ENCODE data around the gene PIGC.

PIGC gene

GRCh38 chr1:172443666-172444453 is at the start of gene PIGC:
TSS of gene PIGC (minus strand) at chr1:172444069. CDS start at chr1:172442622, 1,447 bp downstream.
- peak; percentile 85 for DNase-seq (ENCODE audit: low read depth)

DNA sequence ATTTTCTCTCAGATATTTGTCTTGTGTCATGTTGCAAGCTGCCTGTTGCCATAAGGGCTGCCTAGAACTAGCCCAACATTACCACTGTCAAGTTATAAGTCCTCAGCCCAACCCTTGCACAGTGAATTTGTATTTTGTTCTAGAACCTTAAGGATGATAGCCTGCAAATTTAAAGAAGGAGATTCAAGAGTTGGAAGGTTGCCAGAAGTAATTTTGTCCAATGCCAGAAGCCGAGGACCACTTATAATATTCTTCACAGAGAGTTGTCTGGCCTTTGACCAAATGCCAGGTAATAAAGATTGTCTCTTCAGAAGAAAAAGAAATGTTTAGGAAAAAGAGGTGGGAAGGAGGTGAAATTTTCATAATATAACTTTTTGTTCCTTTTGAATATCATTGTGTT is 48.6 kb upstream of the PIGC start:
- no peak for DNase-seq (ENCODE audit: low read depth)

DNA sequence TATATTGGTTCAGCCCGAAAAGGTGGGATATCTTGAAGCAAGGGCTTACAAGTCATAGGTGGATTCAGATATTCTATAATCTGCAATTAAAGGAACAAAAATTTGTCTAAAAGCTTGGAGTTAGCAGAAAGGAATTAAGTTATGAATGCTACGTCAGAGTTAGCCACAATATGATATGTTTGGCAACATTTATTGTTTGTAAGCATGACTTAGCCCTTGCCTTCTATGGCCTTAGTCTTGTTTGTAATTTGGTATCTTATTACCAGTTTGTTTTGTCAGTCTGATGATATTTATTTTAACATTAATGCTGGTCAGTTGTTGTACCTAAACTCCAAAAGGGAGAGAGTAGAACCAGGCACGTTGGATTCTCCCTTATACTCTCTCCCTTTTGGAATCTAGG is 46.0 kb upstream of the PIGC start:
- DNase-seq (ENCODE audit: low read depth): no peak

GRCh38 chr1:172488393-172488792 is 44.5 kb upstream of the PIGC start:
- no peak for DNase-seq (ENCODE audit: low read depth)

- DNase-seq (ENCODE audit: low read depth): no peak
Measured at GRCh38 chr1:172487550-172487949, 43.7 kb upstream of the PIGC start.

DNA sequence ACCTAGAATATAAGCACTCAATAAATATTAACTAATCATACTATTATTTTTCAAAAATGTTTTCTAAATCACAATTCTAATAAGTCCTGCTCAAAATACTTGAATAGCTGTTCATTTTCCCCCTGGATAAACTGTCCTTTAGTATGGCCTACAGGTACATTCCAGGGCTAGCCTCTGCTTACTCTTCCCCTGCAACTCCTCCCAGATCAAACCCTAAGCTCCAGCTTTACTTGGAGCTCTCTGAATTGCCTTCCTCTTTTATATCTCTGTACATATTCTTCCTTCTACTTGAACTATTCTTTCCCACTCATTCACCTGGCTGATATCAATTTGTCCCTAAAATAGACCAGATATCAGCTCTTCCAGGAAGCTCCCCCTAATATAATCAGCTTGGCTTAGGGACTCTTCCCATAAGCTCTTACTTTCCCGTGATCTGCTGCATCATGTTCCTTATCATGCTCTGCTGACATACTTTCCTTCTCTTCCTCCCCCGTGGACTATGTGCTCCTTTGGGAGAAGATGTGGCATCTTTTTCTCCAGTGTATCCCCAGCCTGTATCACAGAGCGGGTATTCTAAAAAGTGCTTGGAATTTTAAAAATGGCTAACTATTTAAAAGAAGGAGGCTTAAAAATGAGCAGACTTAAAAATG is 43.1 kb upstream of the PIGC start:
- DNase-seq (ENCODE audit: low read depth): no peak

DNA sequence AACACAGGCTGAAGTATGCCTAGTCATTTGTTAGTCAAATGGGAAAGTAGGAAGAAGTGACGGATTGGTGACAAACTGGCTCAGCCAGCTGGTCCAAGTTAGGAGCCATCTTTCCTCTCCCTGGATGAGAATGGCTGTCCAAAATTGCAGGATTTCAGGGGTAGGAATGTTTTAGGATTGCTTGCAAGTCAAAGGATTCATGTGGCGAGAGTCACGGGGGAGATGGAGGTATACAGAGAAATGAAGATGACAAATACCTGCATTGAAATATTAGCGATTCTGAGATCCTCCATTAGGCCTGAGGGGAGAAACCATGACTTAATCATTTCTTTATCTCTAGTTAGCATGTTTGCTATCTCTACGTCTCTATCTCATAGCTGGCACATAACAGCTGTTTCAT is 41.8 kb upstream of the PIGC start:
- DNase-seq (ENCODE audit: low read depth): no peak

- DNase-seq (ENCODE audit: low read depth): no peak
Measured at GRCh38 chr1:172484252-172484651, 40.4 kb upstream of the PIGC start.

- no peak for DNase-seq (ENCODE audit: low read depth)
Measured at GRCh38 chr1:172483448-172483847, 39.6 kb upstream of the PIGC start.

GRCh38 chr1:172482044-172482443 is 38.2 kb upstream of the PIGC start:
- no peak for DNase-seq (ENCODE audit: low read depth)

DNA sequence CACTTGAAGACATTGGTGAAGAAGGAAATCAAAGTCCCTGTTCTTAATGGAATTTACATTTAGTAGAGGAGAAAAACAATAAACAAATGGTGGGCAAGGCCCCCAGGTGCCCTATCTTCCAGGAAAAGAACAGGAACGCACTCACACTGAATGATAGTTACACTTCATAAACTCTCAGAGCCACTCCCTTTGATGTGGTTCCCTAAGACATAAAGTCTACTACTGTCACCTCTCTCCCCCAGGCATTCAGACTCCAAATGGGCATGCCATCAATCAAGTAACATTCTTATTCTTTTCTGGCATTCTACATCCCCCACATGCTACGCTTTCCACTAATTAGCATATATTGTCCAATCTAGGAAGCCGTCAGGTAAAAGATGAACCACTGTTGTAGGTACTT is 36.6 kb upstream of the PIGC start:
- no peak for DNase-seq (ENCODE audit: low read depth)

- no peak for DNase-seq (ENCODE audit: low read depth)
Measured at GRCh38 chr1:172478485-172478884, 34.6 kb upstream of the PIGC start.

DNA sequence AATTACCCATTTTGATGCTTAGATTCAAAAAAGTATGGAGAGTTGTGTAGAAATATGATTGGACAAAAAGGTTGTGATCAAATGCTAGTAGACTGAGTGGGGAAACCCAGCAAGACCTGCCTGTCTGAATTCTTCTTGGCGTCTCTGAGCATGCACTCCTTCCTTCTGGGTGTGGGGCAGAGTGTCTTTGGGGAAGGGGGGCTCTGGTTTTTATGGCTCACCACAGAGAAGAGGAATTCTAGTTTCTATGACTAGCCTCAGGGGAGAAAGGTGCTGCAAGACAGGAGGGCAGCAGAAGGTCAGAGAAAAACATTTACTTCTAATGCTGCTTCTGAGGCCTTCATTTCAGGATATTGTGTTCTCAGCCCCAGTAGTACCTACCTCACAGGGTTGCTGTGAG is 33.9 kb upstream of the PIGC start:
- DNase-seq (ENCODE audit: low read depth): no peak

DNA sequence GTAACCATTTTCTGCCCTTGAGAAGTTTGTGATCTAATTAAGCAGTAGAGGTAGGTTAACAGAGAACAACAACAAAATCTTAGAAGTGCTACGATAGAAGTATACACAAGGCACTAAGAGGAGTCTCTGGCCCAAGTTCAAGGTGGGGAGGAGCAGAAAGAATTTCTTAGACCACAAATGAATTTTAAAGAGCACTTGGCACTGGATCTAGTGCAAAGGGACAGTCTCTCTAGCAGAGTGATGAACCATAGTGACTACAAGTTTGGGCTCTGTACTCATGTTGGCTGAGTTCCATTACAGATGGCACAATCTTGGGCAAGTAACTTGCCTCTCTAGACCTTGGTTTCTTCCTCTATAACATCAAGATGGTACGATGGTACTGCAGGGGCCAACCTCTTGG is 33.3 kb upstream of the PIGC start:
- DNase-seq (ENCODE audit: low read depth): no peak

- no peak for DNase-seq (ENCODE audit: low read depth)
Measured at GRCh38 chr1:172476218-172476811, 32.4 kb upstream of the PIGC start.

DNA sequence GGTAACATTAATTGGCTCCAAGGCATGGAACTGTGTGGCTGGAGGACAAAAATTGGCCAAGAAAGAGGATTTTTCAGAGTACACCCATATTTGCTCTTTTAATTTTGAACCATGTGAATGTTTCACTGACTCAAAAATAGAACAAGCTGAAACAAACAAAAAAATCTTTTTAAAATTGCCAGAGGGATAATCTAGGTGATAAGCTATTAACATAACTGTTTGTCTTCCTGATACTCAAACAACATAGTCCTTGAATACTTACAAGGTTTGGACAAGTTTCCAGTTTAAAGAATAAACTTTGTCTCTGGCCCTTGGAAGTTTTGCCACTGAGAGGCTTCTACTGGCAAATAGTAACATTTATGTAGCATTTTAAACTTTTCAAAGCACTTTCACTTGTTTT is 30.0 kb upstream of the PIGC start:
- DNase-seq (ENCODE audit: low read depth): no peak

GRCh38 chr1:172473302-172473701 is 29.4 kb upstream of the PIGC start:
- DNase-seq (ENCODE audit: low read depth): no peak

- DNase-seq (ENCODE audit: low read depth): no peak
Measured at GRCh38 chr1:172472495-172472894, 28.6 kb upstream of the PIGC start.

- no peak for DNase-seq (ENCODE audit: low read depth)
Measured at GRCh38 chr1:172471666-172472065, 27.8 kb upstream of the PIGC start.

DNA sequence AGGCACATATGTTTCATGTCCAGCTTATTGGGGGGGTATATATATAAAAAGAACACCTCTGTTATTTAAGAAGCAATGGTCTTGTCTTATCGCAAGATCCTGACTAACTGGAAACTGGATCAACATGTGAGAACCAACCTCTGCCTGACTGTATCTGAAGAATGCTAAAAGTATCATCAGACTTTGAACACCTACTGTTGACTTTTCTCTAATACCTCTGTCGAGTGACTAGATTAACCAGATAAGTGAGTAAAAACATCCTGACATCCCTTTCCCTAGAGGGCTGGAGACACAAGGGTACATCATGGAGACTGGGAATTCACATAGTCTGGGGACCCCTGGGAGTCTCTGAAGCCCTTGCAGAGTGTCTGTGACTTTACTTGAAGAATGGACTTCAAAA is 26.3 kb upstream of the PIGC start:
- no peak for DNase-seq (ENCODE audit: low read depth)

DNA sequence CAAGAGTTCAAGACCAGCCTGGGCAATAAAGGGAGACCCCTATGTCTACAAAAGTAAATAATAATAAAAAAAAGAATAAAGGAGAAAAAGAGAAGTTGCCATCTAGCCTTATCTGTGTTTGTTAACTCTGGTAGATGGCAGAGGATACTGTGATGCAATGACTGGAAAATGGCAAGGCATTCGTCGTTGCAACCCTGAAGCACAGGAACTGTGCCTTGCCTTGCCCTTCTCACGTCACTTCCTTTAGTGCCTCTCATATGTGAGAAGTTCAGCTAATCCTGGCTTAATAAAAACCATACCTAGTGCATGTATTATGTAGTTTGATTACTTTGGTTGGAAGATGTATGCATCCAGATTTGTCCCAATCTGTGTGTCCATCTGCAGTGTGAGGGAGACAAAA is 25.8 kb upstream of the PIGC start:
- no peak for DNase-seq (ENCODE audit: low read depth)

GRCh38 chr1:172468296-172468695 is 24.4 kb upstream of the PIGC start:
- no peak for DNase-seq (ENCODE audit: low read depth)

DNA sequence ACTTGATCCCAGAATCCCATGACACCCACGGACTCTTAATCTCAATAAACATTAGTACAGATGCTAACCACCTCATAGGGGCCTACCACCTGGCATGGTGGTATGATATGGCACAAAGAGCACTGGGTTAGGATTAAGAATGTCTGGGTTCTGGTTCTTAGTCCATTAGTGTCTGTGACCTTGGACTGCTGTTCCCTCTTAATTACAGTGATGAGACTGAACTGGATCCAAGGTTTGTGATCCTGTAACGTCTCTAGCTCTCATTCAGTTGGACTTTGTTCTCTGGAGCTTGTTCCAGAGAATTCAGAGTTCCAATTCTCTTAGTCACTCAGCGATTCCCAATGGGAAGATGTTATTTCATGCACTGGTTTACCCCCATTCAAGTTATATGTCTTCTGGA is 23.6 kb upstream of the PIGC start:
- DNase-seq (ENCODE audit: low read depth): no peak

Data from activated gamma-delta T cell treated with anti-CD3 and anti-CD28 coated beads, Interleukin-2, amount 50 U/mL, for 16 hours (primary cell).